Small intestine (tissue), 4 donors: ENCODE results near the gene TCP11X1. TPM values are rescaled to one million over a fixed set of nuclear protein-coding genes. Genes with fewer than 3 reads are reported as not detected.

Source experiments
- polyA plus RNA-seq, 4 donors: library from polyadenylated mRNA; stranded (reverse) in 3 of 4; unstranded in 1 of 4; fragments of 200-250 nt in 3 of 4; fragments of 120-200 nt in 1 of 4; gene quantifications; one replicate each; pipeline versions ENCODE4 v1.2.1 to v1.2.3, GENCODE V29; 2013
- donor health status: healthy with polysubstance abuse.
- donor health status: Bipolar disorder and iron deficiency.
- donor health status: healthy.

Gene TCP11X1
- polyA plus RNA-seq, 4 donors = not detected

Other genes with a start within 250 kb of the TCP11X1 start
- gene TCEAL2, start 89.6 kb upstream of the TCP11X1 start, polyA plus RNA-seq = 1 to 10 TPM in 1 of 4 donors, under 1 TPM in 2, not detected in 1; 0.59 to 4.5 (median 0.67) TPM
- gene TCEAL6, start 72.8 kb upstream of the TCP11X1 start, polyA plus RNA-seq = 1 to 10 TPM in 1 of 4 donors, under 1 TPM in 1, not detected in 2; 0.18 to 1.6 TPM
- 10 to 100 TPM in 1 of 4 donors, 1 to 10 TPM in 2, under 1 TPM in 1; 0.89 to 16.2 (median 4.8) TPM for gene BEX5, start 59.3 kb upstream of the TCP11X1 start, polyA plus RNA-seq
- gene NXF2, start 31.9 kb downstream of the TCP11X1 start, polyA plus RNA-seq = under 1 TPM in 2 of 4 donors, not detected in 2; 0.03 TPM
- under 1 TPM in 2 of 4 donors, not detected in 2; 0.07 to 0.09 TPM for gene NXF2B, start 224.7 kb downstream of the TCP11X1 start, polyA plus RNA-seq